DMS114 treated with DMSO at 0.1 percent for 48 hours (cell line): ENCODE results near the gene PKD2L2.
"Not testable (repeated sequence)": the region's sequence is repeated elsewhere in the genome, so short reads cannot be mapped to it uniquely, and the experiment has no call there.

Experiments used
- DNase-seq: peaks from one replicate; lab custom pipeline; 2025; ENCODE audit not compliant: unreplicated experiment; lab: John Stamatoyannopoulos, UW

Gene PKD2L2

DNA sequence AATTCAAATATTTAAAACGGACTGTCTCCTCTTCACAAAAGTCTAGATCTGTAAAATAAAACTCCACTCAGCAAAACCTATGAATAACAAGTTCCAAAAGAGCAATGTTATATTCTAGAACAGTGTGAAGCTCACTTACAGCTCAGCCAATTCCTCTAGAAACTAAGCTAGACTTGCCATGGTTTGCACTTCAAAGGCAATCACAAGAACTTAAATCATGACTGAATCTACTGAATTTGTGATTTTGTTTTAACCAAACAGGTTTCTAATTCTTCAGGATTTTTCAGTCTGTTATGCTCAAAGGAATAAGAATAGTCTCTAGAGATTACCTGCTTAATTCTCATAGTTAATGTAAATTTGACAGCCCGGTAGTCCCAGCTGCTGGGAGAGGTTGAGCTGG, 1.4 kb upstream of the PKD2L2 start:
- no peak for DNase-seq

DNA sequence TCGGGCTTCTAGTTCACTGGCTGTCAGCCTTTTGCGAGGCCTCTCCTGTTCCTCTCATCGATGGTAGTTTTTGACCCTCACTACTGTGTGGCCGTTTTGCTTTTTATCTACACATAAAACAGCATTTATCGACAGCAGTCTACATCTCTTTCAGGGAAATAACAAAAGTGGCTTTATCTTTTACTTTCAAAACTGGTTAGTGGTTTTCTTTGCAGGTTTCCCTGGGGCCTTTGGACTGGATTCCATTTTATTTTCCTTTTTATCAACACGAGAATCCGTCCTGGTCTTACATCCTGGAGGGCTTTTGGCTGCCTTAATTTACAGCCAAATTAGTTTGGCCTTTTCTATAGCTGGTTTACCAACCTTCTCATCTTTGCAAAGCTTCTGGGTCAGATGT, 793 bp upstream of the PKD2L2 start:
- DNase-seq = no peak

DNA sequence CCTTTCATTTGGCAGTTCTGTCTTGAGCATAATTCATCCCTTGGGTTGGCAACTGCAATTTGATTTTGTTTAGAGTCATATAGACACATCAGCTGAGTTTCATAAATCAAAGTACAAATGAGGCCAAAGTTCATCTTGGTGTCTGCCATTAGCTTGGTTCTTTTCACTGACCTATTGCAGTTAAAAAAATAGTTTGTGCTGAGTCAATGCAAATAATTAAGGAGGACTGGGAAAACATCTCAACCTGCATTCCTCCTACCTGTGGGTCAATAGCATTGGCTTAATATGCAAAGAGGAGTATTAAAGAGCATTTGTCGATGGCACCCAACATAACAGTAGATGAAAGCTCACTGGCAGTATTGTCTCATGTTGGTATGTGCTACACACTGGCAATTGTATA, 1.6 kb downstream of the PKD2L2 start:
- DNase-seq = no peak

DNA sequence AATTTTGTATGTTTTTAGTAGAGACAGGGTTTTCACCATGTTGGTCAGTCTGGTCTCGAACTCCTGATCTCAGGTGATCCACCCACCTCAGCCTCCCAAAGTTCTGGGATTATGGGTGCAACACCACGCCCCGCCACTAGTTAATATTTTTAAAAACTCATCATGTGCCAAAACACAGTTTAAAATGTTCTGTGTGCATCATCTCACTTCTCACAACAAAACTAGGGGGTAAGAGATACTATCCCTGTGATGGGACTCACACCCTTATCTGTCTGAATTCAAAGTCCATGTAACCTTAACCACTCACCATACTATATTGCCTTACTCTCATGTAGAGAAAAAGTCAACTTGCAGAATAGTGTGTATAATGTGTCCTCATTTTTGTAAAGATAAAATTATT, 2.6 kb downstream of the PKD2L2 start:
- DNase-seq = no peak

DNA sequence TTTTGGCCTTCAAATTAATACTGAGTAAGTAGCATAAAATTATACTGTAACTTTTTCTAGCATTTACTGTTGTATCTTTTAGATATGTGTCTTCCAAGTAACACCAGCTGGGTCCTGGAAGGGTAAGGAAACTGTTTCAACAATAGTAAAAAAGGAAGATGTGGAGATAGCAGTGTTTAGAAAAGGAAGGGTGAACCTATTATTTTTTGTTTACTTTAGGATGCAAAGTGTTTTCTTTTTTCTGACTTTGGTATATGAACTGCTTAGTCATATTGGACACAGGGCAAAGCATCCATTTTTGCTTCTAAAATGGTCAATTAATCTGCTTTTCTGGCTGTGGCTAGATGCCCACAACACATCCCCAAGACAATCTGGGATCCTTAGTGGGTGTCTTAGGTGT, 5.3 kb downstream of the PKD2L2 start:
- DNase-seq = no peak

DNA sequence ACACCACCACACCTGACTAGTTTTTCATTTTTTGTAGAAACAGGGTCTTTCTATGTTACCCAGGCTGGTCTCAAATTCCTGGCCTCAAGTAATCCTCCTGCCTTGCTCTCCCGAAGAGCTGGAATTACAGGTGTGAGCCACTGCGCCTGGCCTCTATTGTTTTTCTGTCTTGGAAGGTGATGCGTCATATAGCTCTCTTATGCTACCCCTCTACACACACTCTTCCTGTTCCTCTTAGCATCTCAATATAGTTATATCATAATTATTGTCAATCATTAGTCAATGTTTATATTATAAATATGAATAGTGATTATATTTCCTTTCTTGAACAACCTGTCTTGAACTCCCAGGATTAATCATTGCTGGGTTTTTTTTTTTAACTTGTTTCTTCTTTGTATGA, 7.3 kb downstream of the PKD2L2 start:
- no peak for DNase-seq

DNA sequence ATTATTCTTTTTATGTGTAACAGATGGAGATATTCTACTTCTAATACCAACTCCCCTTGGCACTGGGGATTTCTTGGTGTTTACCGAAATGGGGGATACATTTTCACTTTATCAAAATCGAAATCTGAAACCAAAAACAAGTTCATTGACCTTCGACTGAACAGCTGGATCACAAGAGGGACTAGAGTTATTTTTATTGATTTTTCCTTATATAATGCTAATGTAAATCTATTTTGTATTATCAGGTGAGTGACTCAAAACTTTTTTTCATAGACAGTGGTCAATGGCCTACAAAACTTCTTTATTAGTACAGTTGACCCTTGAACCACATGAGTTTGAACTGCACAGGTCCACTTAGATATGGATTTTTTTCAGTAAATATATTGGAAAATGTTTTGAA, 10.2 kb downstream of the PKD2L2 start:
- no peak for DNase-seq

DNA sequence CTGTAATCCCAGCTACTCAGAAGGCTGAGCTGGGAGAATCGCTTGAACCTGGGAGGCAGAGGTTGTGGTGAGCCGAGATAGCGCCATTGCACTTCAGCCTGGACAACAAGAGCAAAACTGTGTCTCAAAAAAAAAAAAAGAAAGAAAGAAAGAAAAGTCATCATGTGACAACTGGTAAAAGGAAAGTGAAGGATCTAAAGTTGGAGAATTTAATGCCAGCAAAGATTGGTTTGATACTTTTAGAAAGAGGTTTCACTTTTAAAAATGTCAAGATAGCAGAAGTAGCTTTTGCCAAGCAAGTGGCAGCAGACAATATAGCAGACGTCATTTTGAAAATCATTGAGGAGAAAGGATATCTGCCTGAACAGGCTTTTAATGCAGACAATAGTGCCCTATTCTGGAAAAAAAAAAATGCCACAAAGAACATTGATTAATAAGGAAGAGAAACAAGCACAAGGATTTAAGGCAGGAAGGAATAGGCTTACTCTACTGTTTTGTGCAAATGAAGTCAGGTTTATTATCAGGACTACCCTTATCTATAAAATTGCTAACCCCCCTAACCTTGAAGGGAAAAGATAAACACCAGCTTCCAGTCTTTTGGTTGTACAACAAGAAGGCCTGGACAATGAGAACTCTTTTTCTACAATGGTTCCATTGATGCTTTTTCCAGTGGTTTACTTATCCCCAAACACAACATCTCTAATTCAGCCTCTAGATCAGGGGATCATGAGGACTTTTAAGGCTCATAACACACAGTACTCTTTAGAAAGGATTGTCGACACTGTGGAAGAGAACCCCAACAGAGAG, 12.0 kb downstream of the PKD2L2 start:
- no peak for DNase-seq

DNA sequence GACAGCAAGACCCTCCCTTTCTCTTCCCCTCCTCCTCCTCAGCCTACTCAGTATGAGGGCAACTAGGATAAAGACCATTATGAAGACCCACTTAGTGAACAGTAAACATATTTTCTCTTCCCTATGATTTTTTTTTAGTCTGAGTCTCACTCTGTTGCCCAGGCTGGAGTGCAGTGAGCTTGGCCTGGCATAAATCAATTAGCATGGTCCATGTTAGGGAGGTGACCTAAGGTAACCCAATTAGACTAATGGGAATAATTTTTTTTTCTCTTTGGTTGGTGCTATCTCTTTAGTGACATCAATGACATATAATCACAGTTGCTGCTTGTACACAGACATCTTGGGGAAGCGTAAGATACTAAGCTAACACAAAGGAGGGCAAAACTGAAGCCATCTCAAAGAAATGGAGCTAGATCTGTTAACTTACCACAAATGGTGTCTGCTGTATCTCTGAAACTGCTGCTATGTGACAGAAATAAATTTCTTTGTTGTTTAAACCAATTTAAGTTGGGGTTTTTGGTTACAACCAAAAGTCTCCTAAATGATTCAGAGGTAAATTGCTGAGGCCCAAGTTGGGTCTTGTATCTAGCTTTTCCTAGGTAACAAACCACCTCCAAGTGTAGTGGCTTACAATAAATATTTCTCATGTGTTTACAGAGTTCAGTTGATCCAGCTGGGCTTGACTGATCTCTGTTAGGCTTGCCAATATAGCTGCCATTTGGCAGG, 13.3 kb downstream of the PKD2L2 start:
- DNase-seq = no peak

DNA sequence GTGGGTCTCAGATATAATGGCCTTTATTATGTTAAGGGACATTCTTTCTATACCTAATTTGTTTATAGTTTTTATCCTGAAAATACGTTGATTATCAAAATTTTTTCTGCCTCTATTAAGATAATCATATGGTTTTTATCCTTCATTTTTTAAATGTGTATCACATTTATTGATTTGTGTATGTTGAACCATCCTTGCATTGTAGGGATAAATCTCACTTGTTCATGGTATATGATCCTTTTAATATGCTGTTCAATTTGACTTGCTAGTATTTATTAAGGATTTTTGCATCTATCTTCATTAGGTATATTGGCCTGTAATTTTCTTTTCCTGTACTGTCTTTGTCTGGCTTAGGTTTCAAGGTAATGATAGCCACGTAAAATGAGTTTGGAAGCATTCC, 25.5 kb downstream of the PKD2L2 start:
- no peak for DNase-seq

DNA sequence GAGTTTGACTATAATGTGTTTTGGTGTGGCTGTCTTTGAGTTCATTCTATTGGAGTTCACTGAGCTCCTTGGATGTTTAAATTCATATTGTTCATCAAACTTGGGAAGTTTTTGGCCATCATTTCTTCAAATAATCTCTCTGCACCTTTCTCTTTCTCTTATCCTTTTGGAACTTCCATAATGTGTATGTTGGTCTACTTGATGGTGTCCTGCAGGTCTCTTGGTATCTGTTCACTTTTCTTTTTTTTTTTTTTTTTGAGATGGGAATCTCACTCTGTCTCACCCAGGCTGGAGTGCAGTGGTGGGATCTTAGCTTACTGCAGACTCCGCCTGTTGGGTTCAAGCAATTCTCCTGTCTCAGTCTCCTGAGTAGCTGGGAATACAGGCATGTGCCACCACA, 27.7 kb downstream of the PKD2L2 start:
- DNase-seq = no peak

DNA sequence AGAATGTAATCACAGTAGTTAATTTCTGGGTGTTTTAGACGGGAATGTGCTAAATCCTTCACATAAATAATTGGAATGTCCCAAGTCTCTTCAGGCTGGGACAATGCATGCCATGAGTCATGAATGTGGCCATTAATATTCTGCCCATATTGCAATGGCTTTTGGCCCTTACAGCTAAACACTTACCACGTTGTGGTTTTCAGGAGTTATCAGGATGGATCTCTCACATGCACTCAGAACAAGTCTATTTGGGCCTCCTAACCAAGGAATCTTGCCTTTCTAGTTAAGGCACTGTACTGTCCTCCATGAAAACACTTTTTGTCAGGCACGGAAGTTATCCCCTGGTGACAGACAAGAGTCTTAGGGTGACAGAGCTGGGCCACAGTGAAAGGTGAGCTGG, 32.7 kb downstream of the PKD2L2 start:
- no peak for DNase-seq

DNA sequence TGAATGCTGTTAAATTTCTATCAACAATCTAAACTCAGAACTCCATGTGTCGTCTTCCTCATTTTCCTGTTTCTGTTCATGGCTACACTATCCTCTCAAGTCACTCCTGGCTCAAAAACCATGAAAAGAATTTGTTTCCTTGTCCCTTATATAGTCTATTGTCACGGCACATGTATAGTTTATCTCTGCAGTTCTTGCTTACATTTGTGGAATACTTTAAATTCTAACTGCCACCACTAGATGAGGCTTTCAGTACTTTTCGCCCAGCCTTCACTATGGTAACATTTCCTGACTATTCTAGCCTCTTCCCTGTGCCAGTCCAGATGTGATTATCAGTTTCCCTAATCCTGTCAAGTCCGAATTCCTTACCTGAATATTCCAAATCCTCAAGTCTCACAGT, 34.6 kb downstream of the PKD2L2 start:
- DNase-seq = no peak

DNA sequence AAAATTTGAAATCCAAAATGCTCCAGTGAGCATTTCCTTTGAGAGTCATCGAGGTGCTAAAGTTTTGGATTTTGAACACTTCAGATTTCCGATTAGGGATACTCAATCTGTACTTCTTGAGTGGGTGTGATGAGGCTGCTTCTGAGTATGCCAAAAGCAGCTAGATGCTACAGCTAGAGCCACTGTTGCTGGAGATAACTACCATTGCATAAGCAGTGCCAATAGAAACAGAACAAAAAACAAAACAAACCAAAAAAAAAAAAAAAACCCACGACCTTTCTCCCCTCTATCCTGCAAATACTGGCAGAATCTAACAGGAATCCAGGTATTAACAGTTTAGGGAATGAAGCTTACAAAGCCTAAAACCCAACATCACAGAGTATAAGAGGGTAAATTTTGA, 43.5 kb downstream of the PKD2L2 start:
- DNase-seq = no peak

DNA sequence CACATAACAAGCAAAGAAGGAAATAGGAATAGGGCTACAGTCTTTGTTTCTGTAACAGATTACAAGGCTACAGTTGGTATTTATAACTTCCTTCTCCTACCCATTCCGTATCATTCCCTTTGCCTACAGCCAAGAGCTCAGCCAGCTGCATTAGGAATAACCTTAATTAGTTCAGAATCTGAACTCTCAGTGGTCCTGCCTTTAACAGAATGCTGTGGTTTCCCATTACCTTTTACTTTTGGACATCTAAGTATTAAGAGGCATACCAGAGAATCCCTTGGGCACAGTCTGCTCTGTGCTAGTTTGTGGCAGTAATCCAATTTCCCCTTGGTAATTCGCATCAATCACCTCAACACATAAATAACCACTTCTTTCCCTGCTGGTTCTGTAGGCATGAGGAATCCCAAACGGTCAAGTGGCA, 44.2 kb downstream of the PKD2L2 start:
- DNase-seq = no peak

DNA sequence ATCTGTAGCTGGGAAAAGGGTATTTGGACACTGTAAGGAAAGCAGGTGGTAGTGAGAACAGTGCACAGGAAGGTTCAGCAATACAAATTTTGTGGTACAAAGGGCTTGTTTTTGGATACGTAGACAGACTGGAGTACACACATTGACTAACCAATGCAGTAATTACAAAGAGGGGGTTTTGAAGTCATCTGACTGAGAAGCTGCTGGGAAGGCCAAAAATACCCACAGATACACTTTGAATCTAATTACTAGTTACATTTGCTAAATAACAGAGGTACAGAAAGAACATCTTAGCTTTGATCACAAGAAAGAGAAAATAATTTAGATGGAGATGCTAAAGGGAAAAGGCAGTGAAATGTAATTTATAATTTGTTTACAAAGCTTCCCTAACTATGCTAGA, 45.9 kb downstream of the PKD2L2 start:
- DNase-seq = no peak

DNA sequence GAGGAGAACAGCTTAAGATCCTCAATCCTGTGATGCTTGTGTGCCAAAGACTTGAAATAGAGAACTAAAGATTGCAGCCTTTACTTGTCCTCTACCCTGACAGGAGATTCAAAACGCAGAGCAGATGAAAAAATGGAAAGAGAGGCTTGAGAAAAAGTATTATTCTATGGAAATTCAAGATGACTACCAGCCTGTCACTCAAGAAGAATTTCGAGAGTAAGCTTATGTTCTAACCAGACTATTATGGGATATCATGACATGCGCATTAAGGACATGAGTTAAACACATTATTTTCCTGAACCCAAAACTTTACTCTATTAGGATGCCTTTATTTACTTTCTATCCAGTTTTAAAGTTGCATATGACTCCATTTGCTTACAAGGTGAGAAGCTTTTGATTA, 46.4 kb downstream of the PKD2L2 start:
- no peak for DNase-seq

DNA sequence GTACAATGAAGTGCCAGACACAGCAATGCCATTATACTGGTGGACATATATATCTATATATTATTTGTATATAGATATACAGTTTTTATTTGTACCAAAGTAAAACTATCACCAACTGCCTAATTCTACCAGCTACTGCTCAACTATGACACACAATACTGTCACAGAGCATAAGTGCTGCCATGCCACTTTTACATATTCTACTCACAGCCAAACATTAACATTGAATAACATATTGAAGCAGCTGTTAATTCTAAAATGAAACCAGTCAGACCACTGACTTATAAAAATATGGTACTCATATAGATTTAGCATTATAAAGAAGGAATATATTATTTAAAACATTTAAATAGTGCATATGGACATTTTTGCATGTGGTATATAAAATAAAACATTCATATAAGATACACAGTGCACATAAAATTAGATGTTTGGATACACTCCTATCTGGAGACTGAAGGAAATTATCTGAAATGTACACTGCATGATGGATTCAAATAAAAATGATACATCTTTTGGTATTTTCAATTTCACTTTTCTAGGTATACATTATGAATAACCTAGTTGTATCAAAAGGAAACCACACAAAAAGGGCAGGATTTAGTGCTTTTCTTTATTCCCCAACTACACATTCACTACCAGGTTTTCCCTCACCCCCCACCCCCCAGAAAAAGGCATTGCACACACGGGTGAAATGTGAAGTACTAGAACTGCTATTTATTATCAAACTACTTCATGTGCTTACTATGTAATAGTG, 48.9 kb downstream of the PKD2L2 start:
- DNase-seq = no peak

DNA sequence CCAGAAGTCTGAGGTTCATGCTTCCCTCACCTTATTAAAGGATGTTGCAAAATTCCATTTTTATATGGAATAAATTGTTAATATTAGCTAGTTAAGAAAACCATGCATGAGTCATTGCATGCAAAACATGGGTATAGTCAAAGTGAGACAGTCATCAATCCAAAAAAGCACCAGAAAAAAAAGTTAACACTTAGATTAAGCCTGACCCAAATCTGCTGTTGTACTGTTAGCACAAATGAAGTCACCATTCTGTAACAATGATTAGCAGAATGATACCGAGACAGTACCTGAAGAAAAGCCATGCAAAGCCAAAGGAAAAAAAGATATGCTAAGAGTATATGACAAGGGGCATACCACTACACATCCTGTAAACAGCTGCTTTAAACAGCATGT, 49.5 kb downstream of the PKD2L2 start:
- DNase-seq = no peak

DNA sequence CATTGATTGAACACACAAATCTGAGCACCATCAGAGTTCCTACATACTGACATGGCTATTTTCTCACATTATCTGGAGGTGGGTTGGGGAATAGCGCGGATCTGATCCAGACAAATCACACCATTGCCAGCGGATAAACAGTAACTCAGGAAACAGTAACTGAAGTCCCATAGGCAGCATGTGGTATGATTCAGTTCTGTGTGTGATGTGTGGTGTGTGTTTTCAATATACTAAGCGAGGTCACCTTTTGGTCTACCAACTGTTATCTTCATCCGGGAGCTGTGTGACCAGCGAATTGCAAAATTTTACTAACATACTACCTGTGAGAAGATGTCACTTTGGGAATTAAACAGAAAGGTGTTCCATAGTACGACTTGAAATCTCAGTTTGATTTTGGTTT, 50.1 kb downstream of the PKD2L2 start:
- no peak for DNase-seq

DNA sequence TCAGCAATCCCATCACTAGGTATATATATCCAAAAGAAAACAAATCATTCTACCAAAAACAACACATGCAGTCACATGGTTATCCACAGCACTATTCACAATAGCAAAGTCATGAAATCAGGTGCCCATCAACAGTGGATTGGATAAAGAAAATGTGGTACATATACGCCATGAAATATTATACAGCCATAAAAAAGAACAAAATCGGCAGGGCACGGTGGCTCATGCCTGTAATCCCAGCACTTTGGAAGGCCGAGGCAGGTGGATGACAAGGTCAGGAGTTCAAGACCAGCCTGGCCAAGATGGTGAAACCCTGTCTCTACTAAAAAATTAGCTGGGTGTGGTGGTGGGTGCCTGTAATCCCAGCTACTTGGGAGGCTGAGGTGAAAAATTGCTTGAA, 55.0 kb downstream of the PKD2L2 start:
- DNase-seq = not testable (repeated sequence)

DNA sequence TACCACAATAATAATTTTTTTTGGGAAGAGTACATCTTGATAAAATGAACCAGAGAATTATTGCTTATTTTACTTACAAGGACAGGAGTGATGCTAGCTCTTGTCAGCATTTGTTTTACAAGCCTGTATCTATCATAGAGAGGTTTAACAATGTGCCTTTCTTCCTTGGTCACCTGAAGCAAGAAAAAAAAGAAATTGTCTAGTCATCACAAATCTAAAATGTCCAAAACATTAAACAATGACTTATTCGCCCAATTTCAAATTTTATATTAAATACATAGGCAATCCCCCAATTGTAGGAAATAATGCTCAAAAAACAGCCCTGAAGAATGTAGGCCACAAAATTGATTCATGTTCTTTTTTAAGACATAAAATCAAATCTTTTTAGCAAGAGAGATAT, 56.6 kb downstream of the PKD2L2 start:
- DNase-seq = no peak
